Keratinocyte (primary cell): ENCODE results near the gene CCR7. TPM values are rescaled to one million over a fixed set of nuclear protein-coding genes. Genes with fewer than 3 reads are reported as not detected.
"Not testable (repeated sequence)": the region's sequence is repeated elsewhere in the genome, so short reads cannot be mapped to it uniquely, and the experiment has no call there.

ENCODE experiments used
- DNase-seq: peaks from one replicate; pipeline ENCODE4 v3.0.0-alpha.2; 2011; ENCODE audit warnings: low read depth, missing footprints, low spot score
- FAIRE-seq: peaks from 2 replicates; lab custom pipeline; 2011; peaks lifted over from hg19 to GRCh38; lab: Jason Lieb, UNC
- H2AFZ ChIP-seq: 2 replicates; pipeline ENCODE4 v1.6.0; 2012; ENCODE audit warnings: low read length, control low read depth, inconsistent platforms; ENCODE audit not compliant: control insufficient read depth
- H3K27ac ChIP-seq: 2 replicates; pipeline ENCODE4 v1.5.1; 2011; ENCODE audit warnings: low read length; ENCODE audit not compliant: control insufficient read depth, insufficient read depth
- H3K27me3 ChIP-seq: 3 replicates; pipeline ENCODE4 v1.6.0; 2011; ENCODE audit warnings: low read length; ENCODE audit not compliant: control insufficient read depth, insufficient read depth; ENCODE audit errors: extremely low read depth
- H3K36me3 ChIP-seq, 2 experiments: 2 replicates in 1 of 2; 3 replicates in 1 of 2; pipeline ENCODE4 v1.5.1; 2011; ENCODE audit warnings: low read length in 2 of 2, mild to moderate bottlenecking in 1 of 2; ENCODE audit not compliant: control insufficient read depth in 2 of 2, insufficient read depth in 2 of 2; ENCODE audit errors: extremely low read depth in 1 of 2
- H3K4me1 ChIP-seq: 3 replicates; pipeline ENCODE4 v1.5.1; 2011; ENCODE audit warnings: low read length; ENCODE audit not compliant: control insufficient read depth, insufficient read depth; ENCODE audit errors: extremely low read depth
- H3K4me2 ChIP-seq: 3 replicates; pipeline ENCODE4 v1.6.0; 2011; ENCODE audit warnings: low read depth, low read length; ENCODE audit not compliant: control insufficient read depth, insufficient read depth; ENCODE audit errors: extremely low read depth
- H3K4me3 ChIP-seq, 3 experiments: fragments of 200-600 bp in 1 of 3; sonication (generic) in 1 of 3; 2 replicates in 2 of 3; 3 replicates in 1 of 3; pipeline ENCODE4 v1.5.1; 2011 to 2016; ENCODE audit warnings: low read length in 3 of 3, mild to moderate bottlenecking in 3 of 3, control low read depth in 2 of 3, inconsistent platforms in 1 of 3, low read depth in 1 of 3, mixed read lengths in 1 of 3, mixed run types in 1 of 3, moderate library complexity in 1 of 3; ENCODE audit not compliant: control insufficient read depth in 2 of 3, insufficient read depth in 2 of 3; ENCODE audit errors: extremely low read depth in 1 of 3
- H3K79me2 ChIP-seq: 2 replicates; pipeline ENCODE4 v1.6.0; 2012; ENCODE audit warnings: low read length; ENCODE audit not compliant: control insufficient read depth, insufficient read depth
- H3K9ac ChIP-seq: 3 replicates; pipeline ENCODE4 v1.6.0; 2011; ENCODE audit warnings: low read length; ENCODE audit not compliant: control insufficient read depth, insufficient read depth; ENCODE audit errors: extremely low read depth
- H3K9me1 ChIP-seq: 3 replicates; pipeline ENCODE4 v1.6.0; 2011; ENCODE audit warnings: low read length; ENCODE audit not compliant: control insufficient read depth, insufficient read depth; ENCODE audit errors: extremely low read depth
- H3K9me3 ChIP-seq: 2 replicates; pipeline ENCODE4 v1.5.1; 2012; ENCODE audit warnings: low read depth, low read length; ENCODE audit not compliant: control insufficient read depth
- H4K20me1 ChIP-seq: 3 replicates; pipeline ENCODE4 v1.6.0; 2011; ENCODE audit warnings: low read length; ENCODE audit not compliant: control insufficient read depth, insufficient read depth; ENCODE audit errors: extremely low read depth
- CTCF ChIP-seq, 3 experiments: IDR thresholded peaks in 1 of 3; conservative IDR thresholded peaks in 1 of 3; optimal IDR thresholded peaks in 1 of 3; 2 replicates in 2 of 3; 3 replicates in 1 of 3; pipeline versions ENCODE3 to v1.5.1; 2011; ENCODE audit warnings: low read length in 3 of 3, mild to moderate bottlenecking in 3 of 3, moderate library complexity in 2 of 3, control low read depth in 1 of 3, inconsistent platforms in 1 of 3; ENCODE audit not compliant: insufficient read depth in 2 of 3; ENCODE audit errors: extremely low read depth in 1 of 3
- EZH2 ChIP-seq: IDR thresholded peaks from one replicate; pipeline ENCODE4 v1.6.1; 2012; ENCODE audit warnings: inconsistent platforms, mild to moderate bottlenecking, low read length, moderate library complexity
- dilution Hi-C: fragments of 300-500 bp; cut with MboI; formaldehyde crosslinking; loops from one replicate; pipeline ENCODE4 v1.7.0; 2020; ENCODE audit warnings: low sequenced_read_pairs; ENCODE audit not compliant: extremely low pct_ligation_motif_present
- polyA plus RNA-seq, 5 experiments: library from polyadenylated mRNA; depleted of rRNA in 3 of 5; stranded (reverse) in 3 of 5; stranded (forward) in 1 of 5; unstranded in 1 of 5; fragments of >200 nt; gene quantifications; 1 replicate in 1 of 5; 2 replicates in 3 of 5; 3 replicates in 1 of 5; pipeline versions ENCODE4 v1.2.1 to v1.2.3, GENCODE V29; 2011 to 2012; ENCODE audit warnings: missing spikeins in 2 of 5, low read depth in 1 of 5, low replicate concordance in 1 of 5

CCR7 gene
- polyA plus RNA-seq, 1 donor (not counting 4 experiments of a cell fraction or from before 2014, with no cell fraction given) = 0.16 TPM

GRCh38 chr17:40576113-40576740 is 11.0 kb upstream of the CCR7 start:
- no peaks in the 10 kb centered on the region for H4K20me1 ChIP-seq
- H3K9ac ChIP-seq = no peak overlapping the region
- no peak overlapping the region for H3K4me2 ChIP-seq
- peaks cover 4% of the 10 kb centered on the region for H3K9me3 ChIP-seq
- H3K4me1 ChIP-seq = no peaks in the 10 kb centered on the region
- DNase-seq (no peak), FAIRE-seq (no peak)
- no peak overlapping the region for H2AFZ ChIP-seq
- dilution Hi-C loops = no loop called here
- no peak overlapping the region for H3K27ac ChIP-seq
- no peaks in the 10 kb centered on the region for H3K36me3 ChIP-seq
- peaks cover 23% of the 10 kb centered on the region for H3K27me3 ChIP-seq
- H3K9me1 ChIP-seq = no peaks in the 10 kb centered on the region
- no peak overlapping the region for H3K4me3 ChIP-seq
- TF ChIP-seq CTCF (optimal IDR thresholded peaks at IDR 0.05 in 1 of 3, IDR thresholded peaks at IDR 0.05 in 1 of 3, conservative IDR thresholded peaks at IDR 0.05 in 1 of 3; ENCODE audit: extremely low read depth in 1 of 3, insufficient read depth in 2 of 3, low read length in 3 of 3) = no peak
- TF ChIP-seq EZH2 = no peak
- H3K79me2 ChIP-seq = no peaks in the 10 kb centered on the region

DNA sequence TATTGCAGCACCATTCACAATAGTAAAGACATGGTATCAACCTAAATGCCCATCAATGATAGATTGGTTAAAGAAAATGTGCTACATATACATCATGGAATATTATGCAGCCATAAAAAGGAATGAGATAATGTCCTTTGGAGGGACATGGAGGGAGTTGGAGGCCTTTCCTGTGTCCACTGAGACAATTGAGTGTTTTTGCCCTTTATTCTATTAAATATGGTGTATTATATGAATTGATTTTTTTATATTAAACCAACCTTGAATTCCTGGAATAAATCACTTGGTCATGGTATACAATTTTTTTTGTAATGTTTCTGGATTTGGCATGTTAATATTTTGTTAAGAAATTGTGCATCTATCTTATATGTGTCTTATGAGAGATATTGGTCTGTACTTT is 9.0 kb upstream of the CCR7 start:
- Histone ChIP-seq H3K79me2 (no peaks in the 10 kb centered on the region), H3K9me3 (peaks cover 4% of the 10 kb centered on the region), H3K27ac (no peak overlapping the region), H3K9ac (no peak overlapping the region), H3K4me3 (no peak overlapping the region), H3K36me3 (no peaks in the 10 kb centered on the region), H3K4me2 (no peak overlapping the region), H3K27me3 (peaks cover 31% of the 10 kb centered on the region), H3K9me1 (no peaks in the 10 kb centered on the region), H4K20me1 (no peaks in the 10 kb centered on the region), H2AFZ (no peak overlapping the region), H3K4me1 (no peaks in the 10 kb centered on the region)
- dilution Hi-C loops = no loop called here
- FAIRE-seq (no peak), DNase-seq (no peak)
- TF ChIP-seq CTCF (optimal IDR thresholded peaks at IDR 0.05 in 1 of 3, IDR thresholded peaks at IDR 0.05 in 1 of 3, conservative IDR thresholded peaks at IDR 0.05 in 1 of 3; ENCODE audit: extremely low read depth in 1 of 3, insufficient read depth in 2 of 3, low read length in 3 of 3) = no peak
- no peak for TF ChIP-seq EZH2

- H3K9me1 ChIP-seq, H4K20me1 ChIP-seq, H2AFZ ChIP-seq, H3K79me2 ChIP-seq, FAIRE-seq, dilution Hi-C loops, DNase-seq, H3K4me3 ChIP-seq, H3K4me1 ChIP-seq, H3K9ac ChIP-seq, H3K27ac ChIP-seq, H3K4me2 ChIP-seq, H3K36me3 ChIP-seq, H3K9me3 ChIP-seq: not testable (repeated sequence)
- peaks cover 34% of the 10 kb centered on the region for H3K27me3 ChIP-seq
Observed at GRCh38 chr17:40572245-40572993, 7.1 kb upstream of the CCR7 start.
